Mesothelial cell of epicardium (in vitro differentiated cells): ENCODE data around the gene HDAC9. TPM values are rescaled to one million over a fixed set of nuclear protein-coding genes. Genes with fewer than 3 reads are reported as not detected.

ENCODE experiments used
- DNase-seq, 2 experiments: peaks; one replicate each; pipeline ENCODE4 v3.0.0; 2021; ENCODE audit warnings: low spot score in 2 of 2; ENCODE audit not compliant: unreplicated experiment in 2 of 2
- H3K27ac Mint-ChIP-seq: 2 replicates; pipeline ENCODE4 v1.8.0; 2021; ENCODE audit warnings: mixed read lengths
- H3K27me3 Mint-ChIP-seq: 2 replicates; pipeline ENCODE4 v1.8.0; 2021; ENCODE audit warnings: low read depth, mixed read lengths
- H3K36me3 Mint-ChIP-seq: 2 replicates; pipeline ENCODE4 v1.8.0; 2021; ENCODE audit warnings: mixed read lengths
- H3K4me1 Mint-ChIP-seq: 2 replicates; pipeline ENCODE4 v1.8.0; 2021; ENCODE audit warnings: mixed read lengths
- H3K4me3 Mint-ChIP-seq: 2 replicates; pipeline ENCODE4 v1.8.0; 2021; ENCODE audit warnings: mild to moderate bottlenecking, moderate library complexity, mixed read lengths
- H3K9me3 Mint-ChIP-seq: 2 replicates; pipeline ENCODE4 v1.8.0; 2021; ENCODE audit warnings: mixed read lengths
- total RNA-seq: library from RNA; stranded (reverse); gene quantifications from 3 replicates; pipeline ENCODE4 v1.2.1, GENCODE V29; 2021
- TF ChIP-seq, protein P1 (sequence below): fragments of 200-600 bp; sonication (generic); IDR thresholded peaks from one replicate; pipeline ENCODE4 v1.5.0; 2021; ENCODE audit warnings: antibody characterized with exemption; ENCODE audit not compliant: unreplicated experiment

HDAC9 gene
- total RNA-seq, 1 donor from 2014 or later = 37.4 TPM

GRCh38 chr7:18499407-18500177, 4.0 kb downstream of the HDAC9 start:
- Mint-ChIP-seq H3K27me3 (no peaks in the 10 kb centered on the region), H3K4me3 (no peak overlapping the region), H3K9me3 (no peaks in the 10 kb centered on the region), H3K27ac (no peak overlapping the region), H3K36me3 (no peaks in the 10 kb centered on the region), H3K4me1 (peaks cover 37% of the 10 kb centered on the region)
- DNase-seq = no peak
- TF ChIP-seq, protein P1, sequence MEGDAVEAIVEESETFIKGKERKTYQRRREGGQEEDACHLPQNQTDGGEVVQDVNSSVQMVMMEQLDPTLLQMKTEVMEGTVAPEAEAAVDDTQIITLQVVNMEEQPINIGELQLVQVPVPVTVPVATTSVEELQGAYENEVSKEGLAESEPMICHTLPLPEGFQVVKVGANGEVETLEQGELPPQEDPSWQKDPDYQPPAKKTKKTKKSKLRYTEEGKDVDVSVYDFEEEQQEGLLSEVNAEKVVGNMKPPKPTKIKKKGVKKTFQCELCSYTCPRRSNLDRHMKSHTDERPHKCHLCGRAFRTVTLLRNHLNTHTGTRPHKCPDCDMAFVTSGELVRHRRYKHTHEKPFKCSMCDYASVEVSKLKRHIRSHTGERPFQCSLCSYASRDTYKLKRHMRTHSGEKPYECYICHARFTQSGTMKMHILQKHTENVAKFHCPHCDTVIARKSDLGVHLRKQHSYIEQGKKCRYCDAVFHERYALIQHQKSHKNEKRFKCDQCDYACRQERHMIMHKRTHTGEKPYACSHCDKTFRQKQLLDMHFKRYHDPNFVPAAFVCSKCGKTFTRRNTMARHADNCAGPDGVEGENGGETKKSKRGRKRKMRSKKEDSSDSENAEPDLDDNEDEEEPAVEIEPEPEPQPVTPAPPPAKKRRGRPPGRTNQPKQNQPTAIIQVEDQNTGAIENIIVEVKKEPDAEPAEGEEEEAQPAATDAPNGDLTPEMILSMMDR = no peak

DNA sequence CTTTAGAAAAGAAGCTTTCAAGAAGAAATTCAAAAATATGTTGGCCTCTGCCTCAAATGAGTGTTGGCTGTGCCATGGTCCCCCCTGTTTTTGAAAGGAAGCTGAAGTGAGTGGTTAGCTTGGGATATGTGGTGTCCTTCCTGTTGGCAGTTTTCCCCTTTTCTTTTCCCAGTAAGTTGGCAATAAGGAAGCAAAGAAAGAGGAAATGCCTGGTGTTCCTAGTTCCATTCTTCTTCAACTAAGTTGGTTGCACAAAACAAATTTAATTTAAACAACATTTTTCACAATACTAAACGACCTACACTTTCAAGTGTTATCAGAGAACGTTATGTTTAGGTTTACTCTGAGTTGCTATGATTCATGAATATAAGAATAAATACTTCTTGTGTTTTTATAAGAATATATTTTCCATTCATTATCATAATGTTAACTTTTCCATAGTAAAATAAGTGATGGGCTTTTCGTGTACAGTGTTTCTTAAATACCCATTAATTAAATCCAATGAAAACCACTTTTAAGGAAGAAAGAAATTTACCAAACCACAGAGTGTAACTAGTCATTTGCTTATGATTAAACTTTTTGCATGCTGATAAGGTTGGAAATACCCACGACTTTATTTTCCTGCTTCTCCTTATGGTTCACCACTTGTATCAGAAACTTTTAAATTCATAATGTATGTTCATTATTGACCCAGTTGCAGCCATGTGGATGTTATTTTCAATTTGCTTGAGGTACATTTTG, 7.7 kb downstream of the HDAC9 start:
- Mint-ChIP-seq H3K9me3 (peaks cover 3% of the 10 kb centered on the region), H3K27ac (no peak overlapping the region), H3K36me3 (peaks cover 2% of the 10 kb centered on the region), H3K27me3 (no peaks in the 10 kb centered on the region), H3K4me1 (peaks cover 8% of the 10 kb centered on the region), H3K4me3 (no peak overlapping the region)
- no peak for DNase-seq
- TF ChIP-seq, protein P1 = no peak

GRCh38 chr7:18504965-18505364, 9.4 kb downstream of the HDAC9 start:
- DNase-seq = no peak
- TF ChIP-seq, protein P1 = no peak
- Mint-ChIP-seq H3K4me3 (no peak overlapping the region), H3K9me3 (peaks cover 3% of the 10 kb centered on the region), H3K27ac (no peak overlapping the region), H3K27me3 (no peaks in the 10 kb centered on the region), H3K36me3 (peaks cover 2% of the 10 kb centered on the region), H3K4me1 (peaks cover 8% of the 10 kb centered on the region)

DNA sequence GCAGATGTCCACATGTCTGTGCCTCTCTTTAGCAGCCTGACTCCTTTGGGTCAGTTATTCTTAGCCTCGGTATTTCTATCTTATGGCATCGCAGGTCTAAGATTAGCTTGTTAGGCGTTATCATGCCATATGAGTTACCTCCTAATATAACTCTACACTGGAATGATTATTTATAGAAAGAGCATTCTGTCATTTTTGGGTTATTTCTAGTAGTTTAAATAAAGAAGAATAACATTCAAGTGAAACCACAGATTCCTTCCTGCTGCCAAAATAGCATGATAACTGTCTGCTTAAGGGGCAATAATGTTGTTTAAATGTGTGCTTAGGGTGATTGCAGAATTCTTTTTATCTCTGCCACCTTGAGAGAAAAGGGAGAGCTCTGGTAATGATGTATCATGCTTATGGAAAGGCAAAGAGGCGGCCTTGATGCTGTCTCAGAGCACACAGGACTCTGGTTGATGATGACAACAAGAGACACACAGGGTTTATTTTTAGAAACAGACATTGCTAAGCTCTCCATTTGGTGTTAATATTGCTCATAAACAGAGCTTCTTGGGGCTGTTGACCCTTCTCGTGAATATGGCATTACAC, 10.4 kb downstream of the HDAC9 start:
- Mint-ChIP-seq H3K27ac (no peak overlapping the region), H3K4me1 (peaks cover 7% of the 10 kb centered on the region), H3K9me3 (peaks cover 3% of the 10 kb centered on the region), H3K27me3 (no peaks in the 10 kb centered on the region), H3K36me3 (peaks cover 2% of the 10 kb centered on the region), H3K4me3 (no peak overlapping the region)
- DNase-seq = no peak
- TF ChIP-seq, protein P1 = no peak

DNA sequence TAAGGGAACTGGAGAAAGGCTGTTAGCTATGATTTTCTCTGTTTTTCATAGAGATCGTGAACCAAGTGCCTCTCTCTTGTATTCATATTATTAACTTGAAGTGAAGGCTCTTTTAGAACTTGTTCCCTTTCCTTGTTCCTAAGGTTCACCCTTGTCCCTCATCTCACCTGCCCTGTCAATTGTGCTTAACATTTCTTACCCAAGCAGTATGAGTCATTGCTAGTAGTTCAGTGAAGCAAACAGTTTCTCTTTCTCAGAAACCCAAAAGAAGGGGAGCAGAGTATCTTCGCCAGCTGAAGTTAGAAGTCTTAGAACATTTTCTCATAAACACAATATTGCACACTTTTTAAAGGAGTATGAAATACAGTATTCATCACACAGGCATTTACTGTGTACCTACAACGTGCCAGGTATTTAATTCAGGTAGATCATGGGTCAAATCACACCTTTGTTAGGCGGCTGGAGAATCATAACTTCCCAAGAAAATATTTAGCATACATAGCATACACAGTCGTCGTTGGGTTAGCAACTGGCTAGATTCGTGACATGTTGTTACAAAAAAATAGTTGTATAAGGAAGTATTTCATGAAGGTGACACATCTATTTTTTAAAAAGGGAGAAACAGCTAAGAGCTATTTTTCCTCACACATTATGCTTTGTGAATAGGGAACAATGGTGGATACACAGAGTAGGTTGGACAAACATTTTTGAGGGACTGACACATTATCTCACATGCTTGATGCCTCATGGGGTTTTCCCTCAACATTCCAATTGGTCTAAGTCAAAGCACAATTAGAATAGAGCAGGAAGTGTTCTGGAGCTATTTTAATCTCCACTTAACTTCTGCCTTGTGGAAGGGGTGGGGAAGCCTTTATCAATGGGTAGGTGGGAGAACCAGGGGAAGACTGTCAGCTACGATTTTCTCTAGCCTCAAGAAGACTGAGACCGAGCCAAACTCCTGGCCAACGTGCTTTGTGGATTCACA, 13.2 kb downstream of the HDAC9 start:
- Mint-ChIP-seq H3K27ac (peak overlapping the region; percentile 45), H3K36me3 (peaks cover 2% of the 10 kb centered on the region), H3K9me3 (peaks cover 3% of the 10 kb centered on the region), H3K27me3 (no peaks in the 10 kb centered on the region), H3K4me1 (peaks cover 2% of the 10 kb centered on the region), H3K4me3 (no peak overlapping the region)
- no peak for DNase-seq
- TF ChIP-seq, protein P1 = no peak
